ENCODE measurements around the gene BCL6.
A peak's percentile ranks its signal among the peaks of the same experiment; 100 is the strongest.

Gene BCL6

GRCh38 chr3:187722206-187722612 is 23.1 kb downstream of the BCL6 start:
- no peak for DNase-seq
- intact Hi-C loops (cut with DNase I): no loop called here

GRCh38 chr3:187721055-187721454 is 24.2 kb downstream of the BCL6 start:
- intact Hi-C loops (cut with DNase I): no loop called here
- DNase-seq: no peak

DNA sequence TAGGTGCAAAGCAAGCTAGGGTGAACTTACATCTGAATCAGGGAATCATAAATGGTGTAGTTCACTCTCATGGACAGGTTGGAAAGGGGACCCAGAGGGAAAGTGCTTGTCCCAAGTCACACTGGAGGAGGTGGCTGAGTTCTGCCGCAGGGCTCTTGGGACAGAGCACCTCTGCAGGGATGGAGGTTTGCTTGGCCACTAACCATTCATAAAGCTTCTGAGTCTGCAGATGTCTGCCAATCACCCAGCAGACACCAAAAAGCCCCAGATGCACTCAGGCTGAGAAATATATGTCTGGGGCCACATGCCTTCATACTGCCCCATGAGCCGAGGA is 25.0 kb downstream of the BCL6 start:
- intact Hi-C loops (cut with DNase I): no loop called here
- DNase-seq: no peak

GRCh38 chr3:187719628-187720336 is 25.5 kb downstream of the BCL6 start:
- intact Hi-C loops (cut with DNase I): no loop called here
- DNase-seq: peak in 5 of 10 donors; percentile 45 to 88 (median 64)

DNA sequence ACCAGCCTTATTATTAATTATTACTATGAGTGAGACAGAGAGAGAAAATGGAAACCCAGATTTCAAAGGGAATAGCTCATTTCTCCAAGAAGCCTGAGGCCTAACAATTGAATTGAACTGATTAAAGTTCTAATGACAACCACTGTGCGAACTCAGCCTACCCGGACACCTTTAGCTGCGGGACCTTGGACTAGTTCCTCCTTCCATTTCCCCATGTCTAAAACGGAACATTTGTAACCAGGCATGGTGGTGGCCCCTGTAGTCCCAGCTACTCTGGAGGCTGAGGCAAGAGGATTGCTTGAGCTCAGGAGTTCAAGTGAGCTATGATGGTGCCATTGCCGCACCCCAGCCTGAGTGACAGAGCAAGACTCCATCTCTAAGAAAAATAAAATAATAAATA is 26.5 kb downstream of the BCL6 start:
- intact Hi-C loops (cut with DNase I): no loop called here
- DNase-seq: no peak

GRCh38 chr3:187717572-187717971 is 27.7 kb downstream of the BCL6 start:
- no peak for DNase-seq
- intact Hi-C loops (cut with DNase I): no loop called here

DNA sequence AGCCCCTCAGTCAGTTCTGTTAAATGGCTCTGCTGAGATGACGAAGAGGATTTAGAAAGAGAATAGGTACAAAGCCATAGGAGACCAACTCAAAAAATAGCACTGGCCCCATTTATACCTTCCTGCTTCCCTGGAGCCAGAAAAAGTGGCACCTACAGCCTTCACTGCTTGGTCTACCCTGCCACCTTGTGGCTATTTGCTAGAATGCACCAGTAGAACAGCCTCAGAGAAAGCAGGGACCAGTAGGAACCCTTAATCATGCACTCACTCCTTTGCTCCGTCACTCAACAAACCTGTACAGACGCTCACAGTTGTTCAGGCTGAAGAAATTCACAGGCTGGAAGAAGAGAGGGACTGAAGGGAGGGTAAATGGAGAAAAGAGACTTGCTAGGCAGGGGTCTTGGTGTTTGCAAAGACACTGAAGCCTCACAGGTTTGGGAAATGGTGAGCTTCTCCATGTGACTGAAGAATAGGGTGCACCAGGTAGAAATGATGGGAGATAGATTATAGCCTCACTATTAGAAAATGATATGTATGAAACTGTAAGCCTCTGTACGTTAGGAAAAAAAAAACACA is 30.8 kb downstream of the BCL6 start:
- peak in 8 of 10 donors; percentile 46 to 87 (median 76) for DNase-seq
- intact Hi-C loops (cut with DNase I): loop anchor here (1.0 to 2.0 kb wide), 3 partner anchors 36 to 494 kb away; no protein-coding TSS in a partner anchor

- intact Hi-C loops (cut with DNase I): no loop called here
- no peak for DNase-seq
Measured at GRCh38 chr3:187713504-187713903, 31.8 kb downstream of the BCL6 start.

- DNase-seq: no peak
- intact Hi-C loops (cut with DNase I): no loop called here
Measured at GRCh38 chr3:187709155-187709554, 36.1 kb downstream of the BCL6 start.

DNA sequence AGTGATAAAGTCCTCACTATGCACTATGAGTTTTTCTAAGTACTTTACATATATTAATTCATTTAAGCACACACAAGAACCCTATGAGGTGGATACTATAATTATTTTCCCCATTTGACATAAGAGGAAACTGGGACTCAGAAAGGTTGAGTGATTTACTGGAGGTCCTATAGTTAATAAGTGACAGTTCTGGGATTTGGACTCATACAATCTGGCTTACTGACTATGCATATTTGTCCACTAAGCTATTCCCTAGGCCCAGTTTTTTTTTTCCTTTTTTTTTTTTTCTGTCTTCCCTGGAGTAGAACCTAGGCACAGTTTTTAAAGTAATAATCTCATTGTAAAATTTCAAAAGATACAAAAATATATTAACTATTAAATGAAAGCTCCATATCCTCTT is 36.6 kb downstream of the BCL6 start:
- DNase-seq: no peak
- intact Hi-C loops (cut with DNase I): no loop called here

GRCh38 chr3:187706971-187707370 is 38.3 kb downstream of the BCL6 start:
- intact Hi-C loops (cut with DNase I): no loop called here
- DNase-seq: peak in 2 of 10 donors; percentile 22 to 84

GRCh38 chr3:187705164-187705563 is 40.1 kb downstream of the BCL6 start:
- intact Hi-C loops (cut with DNase I): no loop called here
- DNase-seq: no peak

GRCh38 chr3:187702507-187703033 is 42.7 kb downstream of the BCL6 start, which contains the start of gene RTP2:
TSS of gene RTP2 (minus strand) at chr3:187702557. CDS start at chr3:187702128, 429 bp downstream.
- peak in 1 of 10 donors; percentile 18 for DNase-seq
- intact Hi-C loops (cut with DNase I): no loop called here

DNA sequence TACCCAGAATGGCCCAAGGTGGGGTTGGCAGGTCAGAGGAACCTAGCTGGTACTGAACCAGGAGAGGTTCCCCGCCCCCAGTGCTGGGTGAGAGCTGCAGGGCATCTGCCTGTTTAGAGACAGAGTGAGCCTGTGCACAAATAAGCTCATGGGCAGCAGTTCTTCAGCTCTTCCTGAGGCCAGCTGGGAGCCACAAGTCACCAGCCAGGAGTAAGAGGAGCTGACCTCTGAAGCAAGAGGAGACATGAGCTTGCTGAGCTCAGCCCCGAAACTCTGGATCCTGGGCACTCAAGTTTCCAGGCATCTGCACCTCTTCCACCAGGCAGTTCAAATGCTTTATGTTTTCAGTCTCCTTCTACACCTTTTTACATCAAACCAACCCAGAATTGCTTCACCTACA is 45.0 kb downstream of the BCL6 start:
- intact Hi-C loops (cut with DNase I): no loop called here
- peak in 2 of 10 donors; percentile 30 to 72 for DNase-seq

- intact Hi-C loops (cut with DNase I): no loop called here
- peak in 2 of 10 donors; percentile 60 to 66 for DNase-seq
Measured at GRCh38 chr3:187698499-187699399, 46.5 kb downstream of the BCL6 start.

GRCh38 chr3:187696021-187696420 is 49.2 kb downstream of the BCL6 start:
- intact Hi-C loops (cut with DNase I): no loop called here

GRCh38 chr3:187695449-187695848 is 49.8 kb downstream of the BCL6 start:
- DNase-seq: no peak
- intact Hi-C loops (cut with DNase I): no loop called here

More at GRCh38 chr3:187696021-187696420, 49.2 kb downstream of the BCL6 start:
- DNase-seq: no peak

DNA sequence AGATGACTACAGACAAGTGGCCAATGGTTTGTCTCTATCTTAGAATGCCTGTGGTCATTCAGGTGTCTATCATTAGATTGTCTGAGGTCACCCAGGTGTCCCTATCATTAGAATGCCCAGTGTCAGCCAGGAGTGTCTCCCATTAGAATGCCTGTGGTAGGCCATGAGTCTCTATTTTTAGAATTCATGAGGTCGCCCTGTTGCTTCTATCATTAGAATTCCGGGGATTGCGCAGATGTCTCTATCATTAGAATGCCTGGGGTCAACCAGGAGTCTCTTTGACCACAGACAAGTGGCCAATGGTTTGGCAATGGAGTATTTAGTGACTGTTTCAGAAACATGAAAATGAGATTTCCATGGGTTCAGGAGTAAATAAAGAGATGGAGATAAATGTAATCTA is 50.5 kb downstream of the BCL6 start:
- intact Hi-C loops (cut with DNase I): no loop called here
- no peak for DNase-seq

DNA sequence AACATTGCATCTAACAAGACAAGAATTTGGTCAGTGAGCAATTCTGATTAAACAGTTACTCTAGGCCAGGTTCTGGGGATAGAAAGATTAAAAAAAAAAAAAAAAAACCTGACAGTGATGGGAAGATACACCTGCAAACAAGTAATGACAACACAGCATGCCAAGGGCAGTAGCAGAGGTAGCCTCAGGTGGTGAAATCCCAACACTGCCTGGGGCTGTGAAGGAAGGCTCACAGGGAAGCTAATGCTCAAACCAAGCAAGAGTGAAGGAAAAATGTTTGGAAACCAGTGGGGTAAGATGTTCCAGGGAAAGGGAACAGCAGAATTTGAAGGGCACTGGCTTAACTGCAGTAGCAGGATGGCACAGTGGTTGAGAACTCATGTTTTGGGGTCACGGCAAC is 51.8 kb downstream of the BCL6 start:
- no peak for DNase-seq
- intact Hi-C loops (cut with DNase I): no loop called here

- intact Hi-C loops (cut with DNase I): no loop called here
- no peak for DNase-seq
Measured at GRCh38 chr3:187689984-187690383, 55.3 kb downstream of the BCL6 start.

All from posterior cingulate gyrus (tissue), 11 donors.